Measurements from ENCODE around the gene CPNE2.
"Not testable (repeated sequence)": the region's sequence is repeated elsewhere in the genome, so short reads cannot be mapped to it uniquely, and the experiment has no call there.

CPNE2 gene

DNA sequence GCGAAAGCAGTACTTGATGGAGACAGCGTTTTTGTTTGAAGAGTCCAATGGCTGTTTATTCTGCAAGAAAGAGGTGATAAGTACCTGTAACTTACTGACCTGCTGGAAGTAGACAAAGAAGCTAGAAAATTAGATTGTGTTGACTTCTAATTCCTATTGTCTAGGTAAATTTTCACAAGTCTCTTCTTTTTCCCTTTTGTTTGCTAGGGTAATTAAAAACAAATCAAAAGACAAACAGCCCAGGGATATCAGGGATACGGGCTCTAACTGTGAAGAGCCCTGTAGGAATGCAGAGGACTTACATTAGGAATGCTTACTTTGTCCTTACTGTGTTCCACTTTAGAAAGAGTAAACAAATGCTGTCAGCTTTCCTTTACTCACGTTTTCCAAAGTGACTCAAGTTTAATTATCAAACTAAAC lies 86.4 kb downstream of the CPNE2 start:
- no peak for DNase-seq

DNA sequence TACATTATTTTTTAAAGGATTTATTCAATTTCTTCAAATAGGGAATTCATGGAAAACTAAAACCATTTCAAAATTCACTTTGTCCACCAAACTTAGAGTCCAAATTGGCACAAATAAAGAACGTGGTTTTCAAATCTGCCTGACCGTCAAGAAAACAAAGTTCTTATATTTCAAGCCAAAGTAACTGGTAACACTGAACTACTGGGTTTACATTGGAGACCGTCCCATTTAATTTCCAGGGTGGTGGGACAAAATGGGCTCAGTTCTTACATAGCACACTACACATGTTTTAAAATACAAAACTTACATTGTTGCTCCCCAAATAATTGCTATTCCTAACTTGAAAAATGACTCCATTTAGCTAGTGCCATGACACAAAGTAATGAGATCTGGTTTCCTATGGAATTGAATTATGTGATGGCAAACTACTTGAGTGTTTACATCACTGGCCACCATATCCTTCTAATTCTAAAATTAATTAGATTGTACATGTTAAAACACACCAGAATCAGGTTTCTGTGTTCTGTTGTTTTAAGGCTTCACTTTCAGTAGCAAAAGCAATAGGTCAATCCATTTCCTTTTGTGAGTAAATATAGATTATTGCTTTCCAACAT lies 86.9 kb downstream of the CPNE2 start:
- no peak for DNase-seq

DNA sequence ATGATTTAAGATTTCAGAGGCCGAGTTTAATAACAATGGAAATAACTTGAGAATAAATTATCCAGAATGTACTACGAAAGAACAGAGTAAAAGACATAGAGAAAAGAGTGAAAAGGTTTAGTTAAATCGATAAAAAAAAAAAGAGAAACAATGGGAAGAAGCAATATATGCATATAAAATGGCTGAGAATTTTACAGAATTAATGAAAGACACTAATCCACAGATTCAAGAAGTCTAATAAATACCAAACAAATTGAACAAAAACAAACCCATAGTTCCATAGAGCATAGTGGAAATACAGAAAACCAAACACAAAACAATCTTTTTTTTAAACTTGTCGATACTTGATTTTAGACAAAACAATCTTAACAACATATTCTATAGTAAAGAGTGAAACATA lies 91.7 kb downstream of the CPNE2 start:
- no peak for DNase-seq

DNA sequence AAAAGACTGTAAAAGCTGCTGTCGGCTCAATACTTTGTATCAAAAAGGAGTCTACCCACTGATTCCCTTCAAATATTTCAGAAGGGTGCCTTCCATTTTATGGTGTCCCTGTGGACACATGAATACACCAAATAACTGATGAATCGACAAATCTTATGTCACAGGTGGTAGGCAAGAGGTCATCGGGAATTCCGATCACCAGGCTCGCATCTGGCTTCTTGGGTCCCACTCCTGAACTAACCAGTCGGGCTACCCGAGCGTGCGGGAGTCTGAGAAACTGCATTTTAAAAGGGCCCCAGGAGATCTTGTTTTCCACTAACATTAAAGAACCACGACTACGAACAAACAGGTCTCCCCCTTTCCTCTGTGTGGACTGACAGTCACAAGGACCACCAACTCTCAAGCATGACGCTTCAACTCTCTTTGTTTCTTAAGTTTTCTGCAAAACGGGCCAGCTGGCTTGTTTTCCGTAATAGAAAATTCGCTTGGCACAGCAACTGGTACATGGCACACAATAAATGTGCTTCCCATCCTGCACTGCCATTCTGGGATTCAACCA lies 92.6 kb downstream of the CPNE2 start:
- no peak for DNase-seq

DNA sequence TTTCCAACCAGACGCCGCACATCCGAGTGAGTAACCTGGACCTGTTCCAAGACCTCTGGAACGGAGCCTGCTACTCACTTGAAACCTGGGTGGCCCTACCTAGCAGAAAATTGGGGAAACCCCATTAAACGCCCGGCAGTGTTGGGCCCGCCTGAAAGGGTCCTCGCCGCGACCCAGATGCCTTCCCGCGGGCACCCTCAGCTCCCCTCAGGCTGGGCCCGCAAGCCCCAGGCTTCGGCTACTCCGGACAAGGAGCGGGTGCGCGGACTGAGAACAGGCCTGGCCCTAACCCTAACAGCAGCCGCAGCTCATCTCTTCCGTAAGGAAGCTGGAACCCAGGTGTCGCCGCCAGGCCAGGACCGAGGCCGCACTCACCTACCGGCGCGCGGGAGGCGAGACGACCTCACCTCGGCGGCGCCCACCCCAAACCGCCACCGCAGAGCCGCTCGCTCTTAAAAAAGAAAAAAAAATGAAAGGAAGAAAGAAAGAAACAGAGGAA lies 93.1 kb downstream of the CPNE2 start:
- DNase-seq: no peak

DNA sequence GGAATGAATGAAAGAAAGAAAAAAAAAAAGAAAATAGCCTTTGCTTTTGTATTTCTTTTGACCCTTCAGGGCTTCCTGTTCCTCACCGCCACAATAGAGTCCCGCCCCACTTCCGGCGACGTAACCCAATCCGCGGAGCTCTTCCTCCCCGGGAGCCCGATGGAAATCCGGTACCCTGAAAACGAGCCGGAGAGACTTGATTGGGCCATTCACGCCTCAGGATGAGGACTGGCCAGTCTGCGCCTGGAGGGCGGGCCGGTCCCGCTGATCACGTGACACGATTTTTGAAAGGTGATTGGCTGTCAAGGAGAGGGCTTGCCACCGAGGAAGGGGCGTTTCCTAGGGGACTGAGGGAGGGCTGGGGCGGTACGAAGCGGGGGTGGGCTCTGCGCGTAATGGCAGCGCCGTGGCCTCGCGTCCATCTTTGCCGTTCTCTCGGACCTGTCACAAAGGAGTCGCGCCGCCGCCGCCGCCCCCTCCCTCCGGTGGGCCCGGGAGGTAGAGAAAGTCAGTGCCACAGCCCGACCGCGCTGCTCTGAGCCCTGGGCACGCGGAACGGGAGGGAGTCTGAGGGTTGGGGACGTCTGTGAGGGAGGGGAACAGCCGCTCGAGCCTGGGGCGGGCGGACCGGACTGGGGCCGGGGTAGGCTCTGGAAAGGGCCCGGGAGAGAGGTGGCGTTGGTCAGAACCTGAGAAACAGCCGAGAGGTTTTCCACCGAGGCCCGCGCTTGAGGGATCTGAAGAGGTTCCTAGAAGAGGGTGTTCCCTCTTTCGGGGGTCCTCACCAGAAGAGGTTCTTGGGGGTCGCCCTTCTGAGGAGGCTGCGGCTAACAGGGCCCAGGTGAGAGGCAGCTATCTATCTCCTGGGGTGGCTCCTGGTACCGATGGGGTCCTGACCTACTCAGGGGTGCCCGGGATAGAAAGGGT lies 93.8 kb downstream of the CPNE2 start, which contains the start of the genes PSME3IP1 and RSPRY1:
Gene PSME3IP1, minus strand, starts transcription at position 95 of the 927 bp plus-strand sequence. CDS start 12,185 bp downstream, outside the sequence.
Gene RSPRY1, plus strand, starts transcription at position 385 of the 927 bp plus-strand sequence. CDS start 18,330 bp downstream, outside the sequence.
- peak; percentile 99 for DNase-seq

DNA sequence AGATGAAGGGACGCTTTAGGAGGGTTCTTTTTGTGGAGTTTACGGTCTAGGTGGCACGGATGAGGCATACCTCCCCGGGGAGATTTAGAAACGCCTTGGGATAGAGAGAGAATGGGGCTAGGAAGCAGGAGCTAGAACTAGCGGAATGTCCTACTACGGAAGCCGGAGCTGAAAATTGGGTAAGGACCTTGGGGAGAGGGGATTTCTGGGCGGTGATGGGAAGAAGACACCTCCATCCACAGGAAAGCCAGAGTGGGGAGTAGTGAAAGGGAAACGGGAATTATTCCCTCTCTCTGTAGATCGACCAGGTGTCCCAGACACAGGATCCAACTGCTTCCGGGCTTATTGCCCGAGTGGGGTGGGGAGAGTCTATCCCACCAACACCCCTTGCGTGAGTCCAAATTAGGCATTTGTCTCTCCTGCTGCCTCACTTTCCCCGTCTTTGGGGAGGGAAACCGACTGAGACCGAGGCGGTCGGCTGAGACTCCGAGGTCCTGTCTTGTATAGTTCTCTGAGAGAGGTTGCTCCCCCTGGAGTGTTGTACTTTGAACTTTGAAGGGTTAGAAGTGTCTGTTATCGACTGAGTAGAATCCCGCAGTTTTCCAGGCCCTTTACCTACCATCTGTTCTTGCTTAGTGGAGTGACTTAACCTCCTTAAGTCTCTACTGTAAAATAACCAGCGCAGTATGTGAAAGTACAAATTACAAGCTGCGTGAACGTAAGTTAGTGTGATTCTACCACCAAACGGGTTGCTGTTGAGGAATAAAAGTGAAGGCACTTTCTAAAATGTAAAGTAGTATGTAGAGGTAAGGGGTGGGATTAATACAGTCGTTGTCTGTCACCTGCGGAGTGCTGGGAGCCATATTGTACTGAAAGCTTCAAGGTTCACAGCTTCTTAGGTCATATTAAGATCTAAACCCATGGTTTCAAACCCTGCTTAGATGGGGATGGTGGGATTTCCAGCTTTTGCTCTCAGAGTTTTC lies 94.8 kb downstream of the CPNE2 start:
- peak; percentile 12 for DNase-seq

DNA sequence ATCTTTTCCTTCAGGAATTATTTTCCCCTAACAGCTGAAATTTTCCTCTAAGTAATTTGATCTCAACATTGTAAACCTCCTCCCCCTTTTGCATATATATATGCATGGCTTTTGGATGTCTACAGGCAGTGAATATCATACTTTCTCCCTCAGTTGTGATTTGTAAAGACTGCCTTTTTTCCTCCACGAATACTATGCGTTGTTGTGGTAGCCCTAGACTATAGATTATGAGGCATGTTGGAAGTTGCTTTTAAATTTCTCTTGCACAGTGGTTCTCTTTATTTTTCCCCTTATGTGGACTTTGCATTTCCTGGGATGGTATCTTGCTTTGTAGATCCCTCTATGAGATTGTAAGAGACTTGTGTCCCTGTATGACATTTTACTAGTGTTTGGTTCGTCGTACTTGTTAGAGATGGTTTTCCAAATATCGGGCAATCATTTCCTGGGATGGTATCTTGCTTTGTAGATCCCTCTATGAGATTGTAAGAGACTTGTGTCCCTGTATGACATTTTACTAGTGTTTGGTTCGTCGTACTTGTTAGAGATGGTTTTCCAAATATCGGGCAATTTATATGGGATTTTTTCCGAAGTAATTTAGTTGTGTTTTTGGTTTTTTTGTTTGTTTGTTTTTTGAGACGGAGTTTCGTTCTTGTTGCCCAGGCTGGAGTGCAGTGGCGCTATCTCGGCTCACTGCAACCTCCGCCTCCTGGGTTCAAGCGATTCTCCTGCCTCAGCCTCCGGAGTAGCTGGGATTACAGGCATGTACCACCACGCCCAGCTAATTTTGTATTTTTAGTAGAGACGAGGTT lies 95.7 kb downstream of the CPNE2 start:
- not testable (repeated sequence) for DNase-seq

DNA sequence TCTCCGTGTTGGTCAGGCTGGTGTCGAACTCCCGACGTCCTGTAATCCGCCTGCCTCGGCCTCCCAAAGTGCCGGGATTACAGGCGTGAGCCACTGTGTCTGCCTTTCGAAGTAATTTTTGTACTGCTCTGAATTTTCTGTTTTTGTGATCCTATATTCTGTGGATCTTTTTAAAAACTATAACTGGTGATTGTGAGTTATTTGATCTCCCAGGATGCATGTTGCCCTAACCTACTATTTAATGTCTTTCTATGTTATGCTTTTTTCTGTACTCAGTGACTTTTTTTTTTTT lies 96.3 kb downstream of the CPNE2 start:
- DNase-seq: no peak

DNA sequence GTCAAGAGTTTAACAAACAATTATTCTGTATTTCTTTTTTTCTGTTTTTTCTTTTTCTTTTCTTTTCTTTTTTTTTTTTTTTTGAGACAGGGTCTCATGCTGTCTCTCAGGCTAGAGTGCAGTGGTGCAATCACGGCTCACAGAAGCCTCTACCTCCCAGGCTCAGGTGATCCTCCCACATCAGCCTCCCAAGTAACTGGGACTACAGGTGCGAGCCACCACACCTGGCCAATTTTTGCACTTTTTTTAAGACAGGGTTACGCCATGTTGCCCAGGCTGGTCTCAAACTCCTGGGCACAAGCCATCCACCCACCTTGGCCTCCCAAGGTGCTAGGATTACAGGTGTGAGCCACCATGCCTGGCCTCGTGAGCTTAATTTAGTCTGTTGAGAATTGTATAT lies 97.1 kb downstream of the CPNE2 start:
- not testable (repeated sequence) for DNase-seq

DNA sequence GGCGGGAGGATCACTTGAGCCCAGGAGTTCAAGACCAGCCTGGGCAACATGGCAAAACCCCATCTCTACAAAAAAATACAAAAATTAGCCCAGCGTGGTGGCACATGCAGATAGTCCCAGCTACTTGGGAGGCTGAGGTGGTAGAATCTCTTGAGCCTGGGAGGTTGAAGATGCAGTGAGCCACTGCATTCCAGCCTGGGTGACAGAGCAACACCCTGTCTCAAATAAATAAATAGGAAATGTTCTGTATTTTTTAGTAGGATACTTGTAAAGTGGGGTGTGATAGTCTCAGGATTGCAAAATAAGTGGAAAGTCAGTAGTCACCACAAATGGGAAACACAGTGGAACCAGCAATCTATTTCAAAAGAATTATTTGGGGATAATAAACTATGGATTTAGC lies 97.8 kb downstream of the CPNE2 start:
- DNase-seq: no peak

DNA sequence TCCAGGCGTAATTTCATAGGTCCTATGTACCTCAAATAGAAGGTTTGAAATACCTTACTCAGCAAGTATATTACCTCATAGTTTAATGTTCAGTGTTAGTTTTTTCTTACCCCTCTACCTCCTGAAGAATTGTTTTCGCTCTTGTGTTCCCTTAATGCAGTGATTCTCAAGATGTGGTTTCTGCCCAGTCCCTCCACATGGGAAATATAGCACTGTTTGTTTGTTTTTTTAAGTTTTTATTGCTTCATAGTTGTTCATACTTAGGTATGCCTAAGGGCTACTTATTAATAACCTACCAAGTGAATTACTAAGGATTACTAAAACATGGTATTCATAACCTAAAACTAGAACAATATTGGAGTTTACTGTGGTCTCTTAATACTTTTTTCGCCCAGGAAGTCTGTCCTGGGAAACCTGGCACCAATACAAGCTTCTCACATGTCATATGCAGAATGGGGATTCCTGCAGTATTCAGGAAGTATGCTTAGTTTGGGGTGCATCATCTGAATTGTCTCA lies 98.7 kb downstream of the CPNE2 start:
- no peak for DNase-seq

DNA sequence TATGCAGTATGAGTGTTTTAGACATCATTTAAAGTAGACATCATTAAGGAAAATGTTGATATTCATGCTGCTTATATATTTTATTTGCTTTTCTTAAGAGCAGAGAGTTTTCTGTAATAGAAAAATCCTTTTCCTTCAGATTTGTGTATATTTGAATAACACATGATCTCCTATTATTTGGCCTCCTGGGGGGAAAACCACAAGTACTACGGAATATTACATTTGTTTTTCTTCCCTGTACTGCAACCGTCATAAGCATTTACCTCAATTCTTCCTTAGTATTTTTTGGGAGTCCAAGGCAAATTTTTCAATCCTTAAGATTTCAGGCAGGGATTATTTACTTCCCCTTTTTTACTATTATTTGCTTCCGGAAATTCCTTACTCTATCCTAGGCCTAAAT lies 99.8 kb downstream of the CPNE2 start:
- no peak for DNase-seq

DNA sequence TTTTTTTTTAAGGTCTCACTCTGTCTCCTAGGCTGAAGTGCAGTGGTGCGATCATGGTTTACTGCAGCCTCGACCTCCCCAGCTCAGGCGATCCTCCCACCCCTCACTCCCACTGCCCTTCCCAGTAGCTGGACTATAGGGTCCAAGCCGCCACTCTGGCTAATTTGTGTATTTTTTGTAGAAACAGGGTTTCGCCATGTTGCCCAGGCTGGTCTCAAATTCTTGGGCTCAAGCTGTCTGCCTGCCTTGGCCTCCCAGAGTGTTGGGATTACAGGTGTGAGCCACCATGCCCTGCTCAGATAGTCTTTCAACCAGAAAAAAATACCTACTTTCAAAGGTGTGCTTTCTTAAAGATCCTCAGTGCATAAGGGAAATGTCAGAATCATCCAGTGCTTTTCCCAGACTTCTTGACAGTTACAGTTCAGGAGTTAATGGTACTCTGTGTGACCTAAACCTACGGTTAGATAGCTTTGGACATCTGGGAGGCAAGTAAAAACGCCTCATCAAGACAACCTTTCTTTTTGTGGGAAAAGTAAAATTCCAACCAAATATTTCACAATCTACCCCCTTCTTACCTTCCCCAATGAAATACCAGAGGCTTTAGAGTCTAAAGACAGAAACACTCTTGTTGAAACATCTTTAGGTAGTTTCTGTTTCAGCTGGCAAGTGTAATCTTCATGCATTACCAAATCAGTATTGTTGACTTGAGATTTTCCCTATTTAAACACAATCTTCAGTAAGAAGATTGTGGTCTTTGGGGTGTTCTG lies 100.5 kb downstream of the CPNE2 start:
- DNase-seq: no peak

DNA sequence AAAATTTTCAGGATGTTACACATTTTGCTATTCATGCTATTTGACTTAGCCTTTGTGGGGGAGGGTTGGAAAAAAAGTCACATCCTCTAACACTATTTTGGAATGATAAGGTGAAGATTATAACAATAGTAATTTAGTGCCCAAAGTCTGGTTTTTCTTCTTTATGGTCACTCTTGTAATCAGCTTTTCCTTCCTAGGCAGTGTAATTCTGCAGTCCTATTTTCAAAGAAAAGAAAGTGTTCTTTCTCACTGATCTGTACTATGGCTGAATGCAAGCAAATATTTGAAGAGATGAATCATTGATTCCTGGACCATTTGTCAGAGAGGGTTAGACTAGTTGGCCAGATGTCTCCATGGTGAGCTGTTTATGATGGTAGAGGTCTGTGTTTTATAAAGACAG lies 102.1 kb downstream of the CPNE2 start:
- no peak for DNase-seq

DNA sequence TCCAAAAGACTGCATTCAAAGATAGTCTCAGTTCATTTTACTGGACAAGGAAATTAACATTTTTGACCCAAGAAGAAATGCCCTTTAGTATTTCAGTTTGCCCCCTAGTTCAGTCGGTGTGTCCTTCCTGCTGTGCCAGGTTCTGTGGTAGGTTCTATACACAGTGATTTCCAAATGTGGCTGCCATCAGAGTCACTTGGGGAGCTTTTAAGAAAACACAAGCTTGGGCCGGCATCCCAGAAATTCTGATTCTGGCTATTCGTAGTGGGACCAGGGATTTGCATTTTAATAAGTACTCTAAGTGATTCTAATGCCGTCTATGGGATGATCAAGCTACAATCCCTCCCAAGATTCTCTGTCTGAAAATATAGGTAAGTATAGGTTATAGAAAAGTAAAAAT lies 103.9 kb downstream of the CPNE2 start:
- DNase-seq: no peak

DNA sequence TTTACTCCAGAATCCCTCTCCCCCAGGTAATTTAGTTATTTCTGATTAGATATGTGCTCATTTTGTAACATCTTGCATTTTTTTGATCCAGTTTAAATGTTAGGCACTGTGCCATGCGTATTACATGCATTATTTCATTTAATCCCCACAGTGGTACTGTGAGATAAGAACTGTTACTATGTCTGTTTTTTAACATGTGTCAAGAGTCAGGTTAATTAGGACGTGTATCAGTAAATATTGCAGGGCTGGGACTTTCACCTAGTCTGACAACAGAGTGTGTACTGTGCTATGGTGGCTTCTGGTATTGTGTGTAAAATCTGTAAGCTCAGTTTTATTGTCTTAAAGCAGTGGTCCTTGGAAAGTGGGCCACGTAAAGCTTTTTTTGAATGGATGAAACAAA lies 104.4 kb downstream of the CPNE2 start:
- no peak for DNase-seq
